ENCODE results near the gene SH3GL1. TPM values are rescaled to one million over a fixed set of nuclear protein-coding genes. Genes with fewer than 3 reads are reported as not detected.

The SH3GL1 gene
- total and polyA plus RNA-seq, 7 donors = 28.5 to 47.4 (median 33.9) TPM

DNA sequence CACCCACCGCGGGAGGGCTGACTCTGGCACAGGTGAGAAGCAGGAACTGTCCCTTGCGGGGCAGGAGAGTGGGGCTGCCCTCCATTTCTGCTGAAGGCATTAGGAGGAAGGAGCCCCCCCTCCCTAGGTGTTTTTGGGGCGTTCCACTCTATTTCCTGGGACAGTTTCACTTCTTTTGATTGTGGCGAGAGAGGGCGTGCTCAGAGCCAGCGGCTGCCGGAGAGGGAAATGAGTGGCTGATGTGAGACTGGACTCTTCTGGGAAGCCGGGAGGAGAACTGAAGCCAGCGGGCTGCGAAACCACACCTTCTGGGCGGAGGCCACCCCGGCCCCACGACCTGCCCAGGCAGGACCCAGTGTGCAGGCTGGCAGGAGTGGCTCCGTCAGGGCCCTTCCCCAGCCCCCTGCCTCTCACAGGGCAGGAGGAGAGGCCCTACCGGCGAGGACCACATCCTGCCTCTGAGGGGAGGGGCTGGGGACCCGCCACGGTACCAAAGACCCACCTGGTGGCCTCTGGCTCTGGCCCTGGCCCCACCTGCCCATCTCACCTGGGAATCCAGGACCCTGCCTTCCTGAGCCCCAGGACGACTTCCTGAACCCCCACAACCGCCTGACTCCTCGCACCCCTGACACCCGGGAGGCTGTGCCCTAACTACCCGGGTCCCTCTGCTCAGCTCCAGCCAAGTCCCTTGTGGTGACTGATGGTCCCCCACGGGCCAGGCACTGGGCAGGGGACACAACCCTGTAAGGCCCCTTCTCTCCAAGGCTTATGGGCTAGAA, 31.0 kb downstream of the SH3GL1 start:
- H3K27ac ChIP-seq = peak overlapping the region; percentile 37 to 75 (median 63)
- peaks cover 0 to 75% (median 64%) of the 10 kb centered on the region in 4 donors for H3K4me1 ChIP-seq
- H3K9me3 ChIP-seq = no peaks in the 10 kb centered on the region
- TF ChIP-seq POLR2AphosphoS5 (IDR thresholded peaks at IDR 0.05) (peak in 1 of 4 donors; percentile 8), POLR2A (IDR thresholded peaks at IDR 0.05) (no peak)
- peak overlapping the region in 1 of 4 donors; percentile 16 for H3K4me3 ChIP-seq
- H3K36me3 ChIP-seq = peaks cover under 1 to 23% (median 16%) of the 10 kb centered on the region in 4 donors
- intact Hi-C loops (cut with DNase I) = no loop called here
- DNase-seq = no peak
- WGBS, 2 donors = 8 to 15% methylated on average over 25 of the region's 25 CpGs
- H3K27me3 ChIP-seq = no peaks in the 10 kb centered on the region

DNA sequence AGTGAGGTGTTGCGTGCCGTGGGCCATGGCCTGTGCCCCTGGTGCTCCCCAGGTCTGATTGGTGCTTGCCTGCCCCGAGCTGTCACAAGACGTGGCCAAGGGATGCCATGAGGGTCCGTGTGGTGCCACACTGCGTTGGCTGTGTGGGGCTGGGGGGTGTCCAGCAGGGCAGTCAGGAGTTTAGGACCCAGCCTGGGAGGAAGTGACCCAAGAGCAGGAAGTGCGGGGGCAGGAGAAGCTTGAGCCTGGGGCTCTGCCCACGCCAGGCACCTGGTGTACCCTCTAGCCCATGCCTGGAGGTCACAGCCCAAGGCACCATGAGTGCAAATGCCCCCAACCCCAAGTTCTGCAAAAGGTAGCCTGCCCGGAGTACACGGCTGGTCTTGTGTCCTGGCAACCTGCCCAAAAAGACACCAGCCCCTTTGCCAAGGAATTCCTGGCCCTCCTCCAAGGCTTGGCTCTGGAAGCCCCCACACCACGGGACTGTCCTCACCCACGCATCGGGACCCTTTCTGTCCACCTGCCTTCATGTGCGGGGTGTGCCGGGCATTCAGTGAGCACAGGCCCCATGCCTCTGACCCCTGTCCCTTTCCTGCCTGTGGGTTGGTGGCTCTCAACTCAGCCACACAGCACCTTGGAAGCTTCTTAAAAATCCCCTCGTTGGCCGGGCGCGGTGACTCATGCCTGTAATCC, 32.1 kb downstream of the SH3GL1 start:
- H3K36me3 ChIP-seq = peaks cover 11 to 32% (median 25%) of the 10 kb centered on the region in 4 donors
- TF ChIP-seq POLR2AphosphoS5 (IDR thresholded peaks at IDR 0.05) (no peak), POLR2A (IDR thresholded peaks at IDR 0.05) (no peak), EP300 (IDR thresholded peaks at IDR 0.05) (no peak)
- TF ChIP-seq, protein P1, sequence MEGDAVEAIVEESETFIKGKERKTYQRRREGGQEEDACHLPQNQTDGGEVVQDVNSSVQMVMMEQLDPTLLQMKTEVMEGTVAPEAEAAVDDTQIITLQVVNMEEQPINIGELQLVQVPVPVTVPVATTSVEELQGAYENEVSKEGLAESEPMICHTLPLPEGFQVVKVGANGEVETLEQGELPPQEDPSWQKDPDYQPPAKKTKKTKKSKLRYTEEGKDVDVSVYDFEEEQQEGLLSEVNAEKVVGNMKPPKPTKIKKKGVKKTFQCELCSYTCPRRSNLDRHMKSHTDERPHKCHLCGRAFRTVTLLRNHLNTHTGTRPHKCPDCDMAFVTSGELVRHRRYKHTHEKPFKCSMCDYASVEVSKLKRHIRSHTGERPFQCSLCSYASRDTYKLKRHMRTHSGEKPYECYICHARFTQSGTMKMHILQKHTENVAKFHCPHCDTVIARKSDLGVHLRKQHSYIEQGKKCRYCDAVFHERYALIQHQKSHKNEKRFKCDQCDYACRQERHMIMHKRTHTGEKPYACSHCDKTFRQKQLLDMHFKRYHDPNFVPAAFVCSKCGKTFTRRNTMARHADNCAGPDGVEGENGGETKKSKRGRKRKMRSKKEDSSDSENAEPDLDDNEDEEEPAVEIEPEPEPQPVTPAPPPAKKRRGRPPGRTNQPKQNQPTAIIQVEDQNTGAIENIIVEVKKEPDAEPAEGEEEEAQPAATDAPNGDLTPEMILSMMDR (IDR thresholded peaks at IDR 0.05) = no peak
- H3K27ac ChIP-seq = peak overlapping the region; percentile 37 to 75 (median 63)
- intact Hi-C loops (cut with DNase I) = no loop called here
- H3K9me3 ChIP-seq = no peaks in the 10 kb centered on the region
- H3K27me3 ChIP-seq = no peaks in the 10 kb centered on the region
- H3K4me3 ChIP-seq = no peak overlapping the region
- peaks cover 0 to 64% (median 54%) of the 10 kb centered on the region in 4 donors for H3K4me1 ChIP-seq
- DNase-seq = no peak
- 66 to 73% methylated on average over 19 of the region's 19 CpGs for WGBS, 2 donors

DNA sequence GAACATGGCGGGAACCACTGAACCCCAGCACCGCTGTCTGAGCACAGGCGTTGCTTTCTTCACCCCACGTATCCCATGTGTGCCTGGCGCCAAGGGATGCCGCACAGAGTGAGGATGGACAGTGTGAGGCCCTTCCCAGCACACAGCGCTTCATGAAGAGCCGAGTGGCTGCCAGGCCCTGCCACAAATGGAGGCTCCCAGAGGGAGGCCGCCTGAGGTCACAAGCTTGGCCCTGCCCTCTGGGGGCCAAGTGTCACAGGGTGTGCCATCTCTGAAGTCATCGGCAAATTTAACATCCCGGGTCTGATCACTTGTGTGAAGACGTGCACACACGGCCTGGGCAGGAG, 32.6 kb downstream of the SH3GL1 start:
- intact Hi-C loops (cut with DNase I) = no loop called here
- 89 to 92% methylated on average over 13 of the region's 13 CpGs for WGBS, 2 donors

DNA sequence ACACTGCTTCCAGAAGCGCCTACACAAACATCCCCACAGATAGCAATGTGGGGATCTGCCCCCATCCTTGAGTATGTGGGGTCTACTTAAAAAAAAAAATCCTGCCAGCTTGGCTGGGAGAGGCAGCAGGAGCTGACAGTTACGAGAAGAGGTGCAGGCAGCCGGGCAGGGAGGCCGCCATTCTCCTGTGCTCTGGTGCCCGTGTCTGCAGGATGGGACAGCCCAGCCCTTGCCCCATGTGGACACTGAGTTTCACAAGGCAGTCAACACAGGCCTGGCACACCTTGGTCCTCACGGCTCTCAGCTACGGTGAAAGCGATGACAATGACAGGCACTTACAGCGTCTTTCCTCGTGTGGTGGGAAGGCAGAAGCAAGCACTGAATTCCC, 33.0 kb downstream of the SH3GL1 start:
- Histone ChIP-seq H3K27me3 (no peaks in the 10 kb centered on the region), H3K4me3 (no peak overlapping the region), H3K4me1 (peaks cover 0 to 55% (median 47%) of the 10 kb centered on the region in 4 donors), H3K9me3 (no peaks in the 10 kb centered on the region), H3K36me3 (peaks cover 15 to 42% (median 34%) of the 10 kb centered on the region in 4 donors), H3K27ac (peak overlapping the region in 2 of 4 donors; percentile 61 to 65)
- 90% methylated on average over 10 of the region's 10 CpGs for WGBS, 2 donors
- no peak for DNase-seq
- TF ChIP-seq POLR2AphosphoS5 (IDR thresholded peaks at IDR 0.05) (peak in 1 of 4 donors; percentile 13), EP300 (IDR thresholded peaks at IDR 0.05) (no peak), POLR2A (IDR thresholded peaks at IDR 0.05) (no peak)
- TF ChIP-seq, protein P1 (IDR thresholded peaks at IDR 0.05) = no peak
- intact Hi-C loops (cut with DNase I) = no loop called here

More for the DNA sequence above, 32.6 kb downstream of the SH3GL1 start:
- peak in 1 of 4 donors; percentile 4 for TF ChIP-seq POLR2AphosphoS5 (IDR thresholded peaks at IDR 0.05)
- no peak for TF ChIP-seq EP300 (IDR thresholded peaks at IDR 0.05)
- TF ChIP-seq POLR2A (IDR thresholded peaks at IDR 0.05) = no peak
- TF ChIP-seq, protein P1 (IDR thresholded peaks at IDR 0.05) = no peak
- Histone ChIP-seq H3K27ac (peak overlapping the region; percentile 37 to 75 (median 63)), H3K4me3 (no peak overlapping the region), H3K9me3 (no peaks in the 10 kb centered on the region), H3K4me1 (peaks cover 0 to 59% (median 49%) of the 10 kb centered on the region in 4 donors), H3K36me3 (peaks cover 14 to 37% (median 30%) of the 10 kb centered on the region in 4 donors), H3K27me3 (no peaks in the 10 kb centered on the region)
- DNase-seq = no peak

Data from sigmoid colon (tissue), 7 donors.